ENCODE data around the gene MFSD1. TPM values are rescaled to one million over a fixed set of nuclear protein-coding genes. Genes with fewer than 3 reads are reported as not detected.

MFSD1 gene
- total and polyA plus RNA-seq, 2 of the 13 experiments (the other 11 are each of a cell fraction or from before 2014, with no cell fraction given): 17.3 to 37.9 TPM

DNA sequence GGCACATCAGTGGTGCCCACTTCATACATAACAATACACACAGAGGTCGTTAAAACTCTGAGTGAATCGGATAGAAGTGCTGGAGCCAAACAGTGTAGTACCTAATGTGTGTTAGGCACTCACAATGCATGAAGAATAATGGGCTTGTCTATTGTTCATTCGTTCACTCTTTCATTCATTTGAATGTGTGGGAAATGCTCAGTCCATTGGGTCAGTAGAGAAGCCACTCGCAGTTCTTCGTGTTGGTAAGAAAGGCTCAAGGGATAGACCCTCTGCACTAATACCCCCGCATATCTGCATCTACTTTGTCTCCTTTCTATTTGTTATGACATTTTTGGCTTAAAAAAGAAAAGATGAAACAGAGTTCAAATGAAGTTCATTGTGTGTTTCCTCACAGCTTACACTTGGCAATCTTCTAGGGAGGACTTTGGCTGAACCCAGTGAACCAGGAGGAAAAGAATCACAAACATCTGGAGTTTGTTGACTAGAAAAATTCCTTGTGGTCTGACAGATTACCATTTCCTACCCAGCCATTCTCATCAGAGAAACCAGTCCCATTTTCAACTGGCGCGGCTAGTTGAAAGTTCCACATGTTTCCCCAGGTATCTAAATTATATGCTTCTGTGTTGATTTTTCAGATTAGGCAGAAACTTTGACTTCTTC lies 32.8 kb upstream of the MFSD1 start (continued):
- TF ChIP-seq ZNF101 (CRISPR knock-in tag; IDR thresholded peaks at IDR 0.05; ENCODE audit: borderline replicate concordance, low read depth): no peak
- TF ChIP-seq ZNF263 (CRISPR knock-in tag; IDR thresholded peaks at IDR 0.05): no peak
- peak; percentile 77 for TF ChIP-seq HNF4A (CRISPR knock-in tag; IDR thresholded peaks at IDR 0.05)
- no peak for TF ChIP-seq ZFP36 (IDR thresholded peaks at IDR 0.05; ENCODE audit: borderline replicate concordance, low read depth, low read length, partially characterized antibody)
- no peak for TF ChIP-seq AGO1 (IDR thresholded peaks at IDR 0.05; ENCODE audit: low read depth, low read length, poor library complexity, severe bottlenecking)
- TF ChIP-seq FOXP1 (IDR thresholded peaks at IDR 0.05): no peak
- no peak for TF ChIP-seq FOXP1 (CRISPR knock-in tag; IDR thresholded peaks at IDR 0.05)
- TF ChIP-seq ASH2L (IDR thresholded peaks at IDR 0.05; ENCODE audit: insufficient read length, low read depth, low read length): peak; percentile 44
- TF ChIP-seq HOMEZ (CRISPR knock-in tag; IDR thresholded peaks at IDR 0.05; ENCODE audit: low read depth): no peak
- no peak for TF ChIP-seq PHF5A (CRISPR knock-in tag; IDR thresholded peaks at IDR 0.05; ENCODE audit: low read depth, unreplicated experiment)
- TF ChIP-seq BRCA1 (CRISPR knock-in tag; IDR thresholded peaks at IDR 0.05): no peak
- TF ChIP-seq ZNF749 (CRISPR knock-in tag; IDR thresholded peaks at IDR 0.05; ENCODE audit: borderline replicate concordance): no peak
- TF ChIP-seq ZNF615 (CRISPR knock-in tag; IDR thresholded peaks at IDR 0.05; ENCODE audit: borderline replicate concordance): no peak
- no peak for TF ChIP-seq SP140L (CRISPR knock-in tag; IDR thresholded peaks at IDR 0.05; ENCODE audit: borderline replicate concordance)
- TF ChIP-seq ZNF567 (CRISPR knock-in tag; IDR thresholded peaks at IDR 0.05; ENCODE audit: borderline replicate concordance): no peak
- TF ChIP-seq, protein P1, sequence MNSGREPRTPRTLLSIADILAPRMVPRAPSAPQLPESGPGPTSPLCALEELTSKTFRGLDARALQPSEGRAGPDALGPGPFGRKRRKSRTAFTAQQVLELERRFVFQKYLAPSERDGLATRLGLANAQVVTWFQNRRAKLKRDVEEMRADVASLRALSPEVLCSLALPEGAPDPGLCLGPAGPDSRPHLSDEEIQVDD (CRISPR knock-in tag; IDR thresholded peaks at IDR 0.05; ENCODE audit: borderline replicate concordance): no peak
- TF ChIP-seq CBX1 (IDR thresholded peaks at IDR 0.05; ENCODE audit: low read depth): no peak
- TF ChIP-seq NR0B2 (CRISPR knock-in tag; IDR thresholded peaks at IDR 0.05): no peak
- TF ChIP-seq, protein P2, sequence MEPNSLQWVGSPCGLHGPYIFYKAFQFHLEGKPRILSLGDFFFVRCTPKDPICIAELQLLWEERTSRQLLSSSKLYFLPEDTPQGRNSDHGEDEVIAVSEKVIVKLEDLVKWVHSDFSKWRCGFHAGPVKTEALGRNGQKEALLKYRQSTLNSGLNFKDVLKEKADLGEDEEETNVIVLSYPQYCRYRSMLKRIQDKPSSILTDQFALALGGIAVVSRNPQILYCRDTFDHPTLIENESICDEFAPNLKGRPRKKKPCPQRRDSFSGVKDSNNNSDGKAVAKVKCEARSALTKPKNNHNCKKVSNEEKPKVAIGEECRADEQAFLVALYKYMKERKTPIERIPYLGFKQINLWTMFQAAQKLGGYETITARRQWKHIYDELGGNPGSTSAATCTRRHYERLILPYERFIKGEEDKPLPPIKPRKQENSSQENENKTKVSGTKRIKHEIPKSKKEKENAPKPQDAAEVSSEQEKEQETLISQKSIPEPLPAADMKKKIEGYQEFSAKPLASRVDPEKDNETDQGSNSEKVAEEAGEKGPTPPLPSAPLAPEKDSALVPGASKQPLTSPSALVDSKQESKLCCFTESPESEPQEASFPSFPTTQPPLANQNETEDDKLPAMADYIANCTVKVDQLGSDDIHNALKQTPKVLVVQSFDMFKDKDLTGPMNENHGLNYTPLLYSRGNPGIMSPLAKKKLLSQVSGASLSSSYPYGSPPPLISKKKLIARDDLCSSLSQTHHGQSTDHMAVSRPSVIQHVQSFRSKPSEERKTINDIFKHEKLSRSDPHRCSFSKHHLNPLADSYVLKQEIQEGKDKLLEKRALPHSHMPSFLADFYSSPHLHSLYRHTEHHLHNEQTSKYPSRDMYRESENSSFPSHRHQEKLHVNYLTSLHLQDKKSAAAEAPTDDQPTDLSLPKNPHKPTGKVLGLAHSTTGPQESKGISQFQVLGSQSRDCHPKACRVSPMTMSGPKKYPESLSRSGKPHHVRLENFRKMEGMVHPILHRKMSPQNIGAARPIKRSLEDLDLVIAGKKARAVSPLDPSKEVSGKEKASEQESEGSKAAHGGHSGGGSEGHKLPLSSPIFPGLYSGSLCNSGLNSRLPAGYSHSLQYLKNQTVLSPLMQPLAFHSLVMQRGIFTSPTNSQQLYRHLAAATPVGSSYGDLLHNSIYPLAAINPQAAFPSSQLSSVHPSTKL (CRISPR knock-in tag; IDR thresholded peaks at IDR 0.05): peak; percentile 83
- TF ChIP-seq, protein P3, sequence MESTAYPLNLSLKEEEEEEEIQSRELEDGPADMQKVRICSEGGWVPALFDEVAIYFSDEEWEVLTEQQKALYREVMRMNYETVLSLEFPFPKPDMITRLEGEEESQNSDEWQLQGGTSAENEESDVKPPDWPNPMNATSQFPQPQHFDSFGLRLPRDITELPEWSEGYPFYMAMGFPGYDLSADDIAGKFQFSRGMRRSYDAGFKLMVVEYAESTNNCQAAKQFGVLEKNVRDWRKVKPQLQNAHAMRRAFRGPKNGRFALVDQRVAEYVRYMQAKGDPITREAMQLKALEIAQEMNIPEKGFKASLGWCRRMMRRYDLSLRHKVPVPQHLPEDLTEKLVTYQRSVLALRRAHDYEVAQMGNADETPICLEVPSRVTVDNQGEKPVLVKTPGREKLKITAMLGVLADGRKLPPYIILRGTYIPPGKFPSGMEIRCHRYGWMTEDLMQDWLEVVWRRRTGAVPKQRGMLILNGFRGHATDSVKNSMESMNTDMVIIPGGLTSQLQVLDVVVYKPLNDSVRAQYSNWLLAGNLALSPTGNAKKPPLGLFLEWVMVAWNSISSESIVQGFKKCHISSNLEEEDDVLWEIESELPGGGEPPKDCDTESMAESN (CRISPR knock-in tag; conservative IDR thresholded peaks at IDR 0.05): no peak
- no peak for TF ChIP-seq ZNF382 (CRISPR knock-in tag; IDR thresholded peaks at IDR 0.05; ENCODE audit: borderline replicate concordance)
- no peak for TF ChIP-seq HMG20B (CRISPR knock-in tag; conservative IDR thresholded peaks at IDR 0.05)
- no peak for TF ChIP-seq ZNF501 (CRISPR knock-in tag; IDR thresholded peaks at IDR 0.05)

Data from HepG2 (cell line).